ENCODE results near the gene LNX2.

The LNX2 gene

GRCh38 chr13:27496536-27497273 lies 123.6 kb downstream of the LNX2 start:
- no peak overlapping the region for H2AFZ ChIP-seq (ENCODE audit: low read depth, low read length, severe bottlenecking)
- no peaks in the 10 kb centered on the region for H3K79me2 ChIP-seq (ENCODE audit: insufficient read depth, low read length)
- H3K9me3 ChIP-seq (ENCODE audit: insufficient read depth, low read length) = no peaks in the 10 kb centered on the region
- H3K4me2 ChIP-seq (ENCODE audit: low read depth, low read length, poor library complexity, severe bottlenecking) = no peak overlapping the region
- no peak overlapping the region for H3K4me3 ChIP-seq (ENCODE audit: insufficient read depth, low read length, poor library complexity, severe bottlenecking)
- H3K9me2 ChIP-seq (replicated peaks; ENCODE audit: insufficient read depth, low read length) = no peaks in the 10 kb centered on the region
- no peaks in the 10 kb centered on the region for H3K36me3 ChIP-seq (ENCODE audit: low read length)
- no peaks in the 10 kb centered on the region for H3F3A ChIP-seq (ENCODE audit: insufficient read depth)
- H3K27me3 ChIP-seq (ENCODE audit: low read length) = no peaks in the 10 kb centered on the region
- H3K9ac ChIP-seq (ENCODE audit: low read length) = no peak overlapping the region
- H4K20me1 ChIP-seq (ENCODE audit: low read depth, low read length) = no peaks in the 10 kb centered on the region
- H3K27ac ChIP-seq (ENCODE audit: low read depth, low read length) = no peak overlapping the region
- no peak for TF ChIP-seq EZH2phosphoT487 (conservative IDR thresholded peaks at IDR 0.05; ENCODE audit: low read length)
- TF ChIP-seq CTCF (IDR thresholded peaks at IDR 0.05; ENCODE audit: insufficient read depth, low read length, poor library complexity, severe bottlenecking) = no peak

GRCh38 chr13:27496006-27496405 lies 124.3 kb downstream of the LNX2 start:
- Histone ChIP-seq H3K27ac (ENCODE audit: low read depth, low read length) (no peak overlapping the region), H3K9me3 (ENCODE audit: insufficient read depth, low read length) (no peaks in the 10 kb centered on the region), H4K20me1 (ENCODE audit: low read depth, low read length) (no peaks in the 10 kb centered on the region), H3K9ac (ENCODE audit: low read length) (no peak overlapping the region), H3K4me2 (ENCODE audit: low read depth, low read length, poor library complexity, severe bottlenecking) (no peak overlapping the region), H3F3A (ENCODE audit: insufficient read depth) (no peaks in the 10 kb centered on the region), H3K27me3 (ENCODE audit: low read length) (no peaks in the 10 kb centered on the region), H3K4me3 (ENCODE audit: insufficient read depth, low read length, poor library complexity, severe bottlenecking) (no peak overlapping the region), H2AFZ (ENCODE audit: low read depth, low read length, severe bottlenecking) (no peak overlapping the region), H3K36me3 (ENCODE audit: low read length) (no peaks in the 10 kb centered on the region), H3K9me2 (replicated peaks; ENCODE audit: insufficient read depth, low read length) (no peaks in the 10 kb centered on the region), H3K79me2 (ENCODE audit: insufficient read depth, low read length) (no peaks in the 10 kb centered on the region)
- TF ChIP-seq EZH2phosphoT487 (conservative IDR thresholded peaks at IDR 0.05; ENCODE audit: low read length) = no peak
- no peak for TF ChIP-seq CTCF (IDR thresholded peaks at IDR 0.05; ENCODE audit: insufficient read depth, low read length, poor library complexity, severe bottlenecking)
